Gastroesophageal sphincter (tissue), 4 donors: ENCODE results near the gene SNX25. TPM values are rescaled to one million over a fixed set of nuclear protein-coding genes. Genes with fewer than 3 reads are reported as not detected.
A peak's percentile ranks its signal among the peaks of the same experiment; 100 is the strongest.

Source experiments
- ATAC-seq: fragments of 150-250 bp; one replicate; pipeline ENCODE4 v1.9.1; 2016; ENCODE audit warnings: mild to moderate bottlenecking, moderate library complexity
- H3K27ac ChIP-seq, 4 donors: fragments of 200-600 bp; sonication (generic) in 3 of 4; 1 replicate in 3 of 4; 2 replicates in 1 of 4; pipeline ENCODE4 v1.5.1; 2016 to 2019
- H3K27me3 ChIP-seq: fragments of 200-600 bp; sonication (generic); one replicate; pipeline ENCODE4 v1.5.1; 2019
- H3K36me3 ChIP-seq, 2 donors: fragments of 200-600 bp; sonication (generic); one replicate each; pipeline ENCODE4 v1.5.1; 2019; ENCODE audit warnings: control low read depth in 1 of 2
- H3K4me1 ChIP-seq, 3 donors: fragments of 200-600 bp; sonication (generic); 1 replicate in 2 of 3; 2 replicates in 1 of 3; pipeline ENCODE4 v1.5.1; 2016 to 2019; ENCODE audit warnings: control low read depth in 2 of 3
- H3K4me3 ChIP-seq, 2 donors: fragments of 200-600 bp; sonication (generic); one replicate each; pipeline ENCODE4 v1.5.1; 2019; ENCODE audit warnings: mild to moderate bottlenecking in 1 of 2, moderate library complexity in 1 of 2
- H3K9me3 ChIP-seq, 3 donors: fragments of 200-600 bp; sonication (generic); one replicate each; pipeline ENCODE4 v1.5.1; 2017 to 2019; ENCODE audit warnings: control low read depth in 2 of 3
- CTCF ChIP-seq, 4 experiments: fragments of 200-600 bp in 2 of 4; fragments of 450-650 bp in 2 of 4; sonication (generic) in 1 of 4; IDR thresholded peaks; one replicate each; pipeline ENCODE4 v1.5.1; 2017 to 2019; ENCODE audit warnings: antibody characterized with exemption in 4 of 4, mild to moderate bottlenecking in 2 of 4, moderate library complexity in 2 of 4
- EP300 ChIP-seq: sonication (generic); formaldehyde crosslinking; IDR thresholded peaks from one replicate; pipeline ENCODE4 v1.6.1; 2017; ENCODE audit warnings: antibody characterized with exemption, mild to moderate bottlenecking
- POLR2A ChIP-seq, 2 donors: fragments of 450-650 bp; IDR thresholded peaks; one replicate each; pipeline ENCODE4 v1.6.1; 2017; ENCODE audit warnings: antibody characterized with exemption in 2 of 2, mild to moderate bottlenecking in 2 of 2, moderate library complexity in 1 of 2
- POLR2AphosphoS5 ChIP-seq: sonication (generic); formaldehyde crosslinking; IDR thresholded peaks from one replicate; pipeline ENCODE4 v1.6.1; 2017; ENCODE audit warnings: antibody characterized with exemption
- WGBS, 2 donors: methylation state at CpG; one replicate each; pipeline ENCODE4 v1.1.5; 2018; ENCODE audit warnings: low coverage in 1 of 2; 5-methylcytosine and 5-hydroxymethylcytosine counted together
- total RNA-seq, 4 donors: library from RNA; depleted of rRNA; stranded (reverse); fragments of >200 nt; gene quantifications; one replicate each; pipeline ENCODE4 v1.1.0, GENCODE V29; 2016

Gene SNX25
- total RNA-seq, result 10 to 100 TPM; 17.9 to 30.5 (median 24.9) TPM

- Histone ChIP-seq H3K36me3 (no peaks in the 10 kb centered on the region), H3K27me3 (no peaks in the 10 kb centered on the region), H3K4me1 (peaks cover 6 to 39% (median 8%) of the 10 kb centered on the region in 3 donors), H3K9me3 (no peaks in the 10 kb centered on the region), H3K4me3 (peak within 1 kb of the TSS; percentile 71 to 91), H3K27ac (peak within 1 kb of the TSS; percentile 75 to 95 (median 94))
- 1% methylated on average over 13 to 17 of the region's 72 CpGs for WGBS, 2 donors
- peak; percentile 84 to 92 for TF ChIP-seq POLR2A (IDR thresholded peaks at IDR 0.05)
- TF ChIP-seq EP300, result no peak
- peak; percentile 82 for TF ChIP-seq POLR2AphosphoS5
- peak in 3 of 4 experiments; percentile 36 to 52 (median 41) for TF ChIP-seq CTCF (IDR thresholded peaks at IDR 0.05)
- peak; percentile 94 for ATAC-seq
Observed at GRCh38 chr4:185209031-185209851, at the start of gene SNX25. SNX25 (plus strand) TSS chr4:185209598; CDS start chr4:185209827, 229 bp downstream.

GRCh38 chr4:185165605-185166063, 43.8 kb upstream of the SNX25 start:
- 42 to 65% methylated on average over 2 of the region's 2 CpGs for WGBS, 2 donors
- Histone ChIP-seq H3K9me3 (no peaks in the 10 kb centered on the region), H3K27ac (no peak overlapping the region), H3K4me3 (no peak overlapping the region), H3K36me3 (peaks cover 8 to 63% of the 10 kb centered on the region in 2 donors), H3K27me3 (no peaks in the 10 kb centered on the region), H3K4me1 (no peaks in the 10 kb centered on the region)
- TF ChIP-seq EP300 (no peak), CTCF (IDR thresholded peaks at IDR 0.05) (no peak), POLR2A (IDR thresholded peaks at IDR 0.05) (no peak), POLR2AphosphoS5 (no peak)
- no peak for ATAC-seq

DNA sequence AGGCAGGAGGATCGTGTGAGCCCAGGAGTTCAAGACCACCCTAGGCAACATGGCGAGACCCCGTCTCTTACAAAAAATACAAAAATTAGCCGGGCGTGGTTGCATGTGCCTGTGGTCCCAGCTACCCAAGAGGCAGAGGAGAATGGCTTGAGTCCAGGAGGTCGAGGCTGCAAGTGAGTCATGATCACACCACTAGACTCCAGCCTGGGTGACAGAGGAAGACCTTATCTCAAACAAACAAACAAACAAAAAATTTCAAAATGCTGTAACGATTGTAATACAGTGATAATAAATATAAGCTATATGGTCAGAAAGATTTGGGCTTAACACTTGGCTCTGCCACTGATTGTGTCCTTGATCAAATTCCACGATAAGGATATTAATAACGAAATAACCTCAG, 42.2 kb upstream of the SNX25 start:
- H3K27me3 ChIP-seq, result no peaks in the 10 kb centered on the region
- WGBS, 2 donors, result 60 to 79% methylated on average over 3 to 7 of the region's 9 CpGs
- no peaks in the 10 kb centered on the region for H3K9me3 ChIP-seq

DNA sequence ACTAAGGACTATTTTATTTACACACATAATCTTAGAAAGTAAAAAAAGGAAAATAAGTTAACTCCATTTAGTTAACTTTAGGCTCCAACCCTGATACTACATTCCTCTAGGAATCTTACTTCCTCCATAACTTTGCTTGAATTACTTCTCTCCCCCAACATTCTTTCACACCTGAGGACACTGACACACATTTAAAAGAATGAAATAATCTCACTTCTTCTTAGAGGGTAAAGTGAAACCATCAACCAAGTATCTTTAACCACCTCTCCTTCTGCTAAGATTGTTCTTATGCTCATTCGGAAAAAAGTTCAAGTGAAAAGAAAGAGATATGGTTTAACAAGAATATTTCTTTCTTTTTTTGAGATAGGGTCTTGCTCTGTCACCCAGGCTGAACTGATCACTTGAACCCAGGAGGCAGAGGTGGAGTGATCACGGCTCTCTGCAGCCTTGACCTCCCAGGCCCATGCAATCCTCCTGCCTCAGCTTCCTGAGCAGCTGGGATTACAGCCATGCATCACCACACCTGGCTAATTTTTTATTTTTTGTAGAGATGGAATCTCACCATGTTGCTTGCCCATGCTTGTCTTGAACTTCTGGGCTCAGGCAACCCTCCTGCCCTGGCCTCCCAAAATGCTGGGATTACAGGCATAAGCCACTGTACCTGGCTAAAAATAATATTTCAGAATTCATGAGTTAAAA, 37.9 kb upstream of the SNX25 start:
- H3K9me3 ChIP-seq, result no peaks in the 10 kb centered on the region
- peaks cover 0 to 5% (median 0%) of the 10 kb centered on the region in 3 donors for H3K4me1 ChIP-seq
- H3K36me3 ChIP-seq, result peaks cover 0 to 51% of the 10 kb centered on the region in 2 donors
- ATAC-seq, result no peak
- 79 to 97% methylated on average over 2 of the region's 2 CpGs for WGBS, 2 donors
- TF ChIP-seq POLR2AphosphoS5, result no peak
- no peak for TF ChIP-seq CTCF (IDR thresholded peaks at IDR 0.05)
- no peak for TF ChIP-seq POLR2A (IDR thresholded peaks at IDR 0.05)
- TF ChIP-seq EP300, result no peak
- H3K4me3 ChIP-seq, result no peak overlapping the region
- no peaks in the 10 kb centered on the region for H3K27me3 ChIP-seq
- H3K27ac ChIP-seq, result no peak overlapping the region

More for the DNA sequence above, 42.2 kb upstream of the SNX25 start:
- TF ChIP-seq CTCF (IDR thresholded peaks at IDR 0.05) (no peak), POLR2A (IDR thresholded peaks at IDR 0.05) (no peak), EP300 (no peak), POLR2AphosphoS5 (no peak)
- Histone ChIP-seq H3K27ac (no peak overlapping the region), H3K4me3 (no peak overlapping the region), H3K36me3 (peaks cover 4 to 52% of the 10 kb centered on the region in 2 donors), H3K4me1 (no peaks in the 10 kb centered on the region)
- ATAC-seq, result no peak
